A549 treated with AZD9567 at 1 μM for 4 hours (cell line): ENCODE data around the gene IFNGR2. TPM values are rescaled to one million over a fixed set of nuclear protein-coding genes. Genes with fewer than 3 reads are reported as not detected.

Source experiments
- total RNA-seq: library from RNA; stranded (reverse); fragments of 200-300 nt; extraction: Qiagen RNA extraction; gene quantifications from 5 replicates; pipeline ENCODE4 v1.2.3, GENCODE V29; 2022; ENCODE audit not compliant: insufficient read depth

IFNGR2 gene
- total RNA-seq = 49.3 to 63.0 TPM (median 53.4 TPM) in 5 replicates

GRCh38 chr21:33403128-33403785 lies at the start of gene IFNGR2:
IFNGR2 (plus strand) TSS chr21:33403413; CDS start chr21:33403544, 131 bp downstream.

GRCh38 chr21:33479679-33480480 lies 76.7 kb downstream of the IFNGR2 start, which contains the start of gene TMEM50B:
TMEM50B (minus strand) TSS chr21:33479974; CDS start chr21:33468885, 11,089 bp downstream.

Other genes starting within 250 kb of the IFNGR2 start
- 14.6 to 25.2 TPM (median 16.1 TPM) in 5 replicates for gene IFNAR2, start 173.5 kb upstream of the IFNGR2 start, total RNA-seq
- gene IL10RB, start 137.0 kb upstream of the IFNGR2 start, total RNA-seq = 12.7 to 18.2 TPM (median 17.5 TPM) in 5 replicates
- 12.8 to 18.1 TPM (median 15.5 TPM) in 5 replicates for gene IFNAR1, start 78.4 kb upstream of the IFNGR2 start, total RNA-seq
- gene TMEM50B, start 76.6 kb downstream of the IFNGR2 start, total RNA-seq = 9.4 to 12.2 TPM (median 10.9 TPM) in 5 replicates
- gene DNAJC28, start 88.3 kb downstream of the IFNGR2 start, total RNA-seq = 0.21 to 0.33 TPM (median 0.32 TPM) in 4 of 5 replicates, not detected in the other
- gene GART, start 138.7 kb downstream of the IFNGR2 start, total RNA-seq = 56.2 to 70.5 TPM (median 60.4 TPM) in 5 replicates
- gene SON, start 139.6 kb downstream of the IFNGR2 start, total RNA-seq = 71.3 to 113 TPM (median 86.4 TPM) in 5 replicates
- 14.0 to 20.9 TPM (median 17.4 TPM) in 5 replicates for gene DONSON, start 185.3 kb downstream of the IFNGR2 start, total RNA-seq
- 13.2 to 19.8 TPM (median 14.5 TPM) in 5 replicates for gene CRYZL1, start 238.3 kb downstream of the IFNGR2 start, total RNA-seq
- gene ITSN1, start 239.1 kb downstream of the IFNGR2 start, total RNA-seq = 14.1 to 18.0 TPM (median 16.3 TPM) in 5 replicates